22Rv1 (cell line): Measurements from ENCODE around the gene TMEM163.
A peak's percentile ranks its signal among the peaks of the same experiment; 100 is the strongest.

Source experiments
- H3K27ac ChIP-seq: fragments of 450-650 bp; 2 replicates; pipeline ENCODE4 v1.5.1; 2017
- CTCF ChIP-seq: fragments of 450-650 bp; IDR thresholded peaks from 2 replicates; pipeline ENCODE4 v1.5.1; 2017; ENCODE audit warnings: mild to moderate bottlenecking
- ZFX ChIP-seq: fragments of 450-650 bp; IDR thresholded peaks from 2 replicates; pipeline ENCODE4 v1.6.1; 2017; ENCODE audit warnings: antibody characterized with exemption, borderline replicate concordance

TMEM163 gene

DNA sequence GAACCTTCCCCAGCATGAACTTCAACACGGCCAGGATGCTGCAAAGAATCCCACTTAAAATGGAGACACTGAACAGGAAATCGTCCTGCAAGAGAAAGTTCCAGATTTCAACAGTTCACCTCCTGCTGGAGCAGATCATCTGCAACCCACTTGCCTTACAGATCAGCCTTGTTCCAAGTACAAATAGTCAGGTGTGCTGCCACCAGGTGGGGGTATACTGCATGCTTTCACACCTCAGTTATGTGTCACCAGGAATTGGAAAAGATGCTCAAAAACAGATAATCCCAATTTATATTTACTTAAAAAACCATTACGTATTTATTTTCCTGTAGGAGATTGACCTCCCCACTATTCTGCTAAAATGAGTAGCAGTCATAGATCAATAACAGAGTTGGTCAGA is 252.7 kb downstream of the TMEM163 start:
- TF ChIP-seq ZFX (no peak), CTCF (peak; percentile 21; the same call in 1 of the 2 replicates)
- H3K27ac ChIP-seq = no peak overlapping the region

DNA sequence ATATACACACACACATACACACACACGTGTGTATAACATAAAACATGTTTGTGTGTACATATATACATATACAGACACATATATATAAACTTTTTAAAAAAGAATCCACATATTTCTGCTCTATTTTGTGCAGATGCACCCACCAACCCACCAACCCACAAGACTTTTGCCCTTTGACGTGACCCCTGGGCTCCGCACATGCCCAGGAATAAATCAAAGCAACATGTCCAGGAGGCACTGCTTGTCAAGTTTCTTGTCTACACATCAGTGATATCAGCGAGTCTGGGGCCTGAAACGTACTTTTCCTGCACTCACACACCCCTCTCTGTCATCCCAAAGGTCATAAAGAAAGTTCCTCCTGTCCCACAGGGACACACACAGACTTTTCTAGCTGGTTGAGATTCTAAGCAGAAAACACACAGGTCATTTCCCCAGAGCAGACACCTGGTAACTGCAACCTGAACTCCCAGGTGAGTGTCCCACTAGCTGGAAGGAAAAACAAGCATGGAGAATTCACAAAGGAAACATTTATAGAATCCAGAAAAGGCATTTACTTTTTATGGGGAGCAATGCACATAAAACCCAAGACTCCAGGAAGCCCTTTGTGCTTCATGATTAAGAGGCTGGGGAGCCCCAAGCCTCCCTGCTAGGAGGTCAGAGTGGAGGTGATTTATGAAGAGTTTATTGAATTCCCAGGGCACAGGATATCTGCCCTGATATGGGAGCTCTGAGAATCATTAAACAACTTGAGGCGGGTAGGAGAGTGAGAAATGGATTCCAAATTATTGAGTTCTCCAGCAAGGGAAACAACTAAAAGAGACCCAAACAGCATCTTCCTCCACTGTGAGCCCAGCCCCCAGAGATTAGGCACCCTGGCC is 253.3 kb downstream of the TMEM163 start:
- TF ChIP-seq ZFX = no peak
- no peak for TF ChIP-seq CTCF
- H3K27ac ChIP-seq = no peak overlapping the region

DNA sequence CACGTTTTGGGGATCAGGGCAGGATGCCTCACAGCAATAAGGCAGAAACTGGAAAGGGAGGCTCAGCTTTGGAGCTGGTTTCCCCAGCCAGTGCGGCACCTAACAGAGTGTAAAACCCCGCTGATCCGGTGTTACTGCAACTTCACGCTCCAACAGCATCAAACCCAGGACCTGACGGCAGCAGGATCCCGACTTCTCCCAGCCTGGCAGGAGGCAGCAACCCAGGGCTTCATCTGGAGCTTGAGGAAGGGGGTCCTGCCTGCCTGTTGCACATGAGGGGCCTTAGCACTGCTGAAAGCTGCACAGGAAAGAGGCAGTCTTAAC is 255.1 kb downstream of the TMEM163 start:
- TF ChIP-seq CTCF (no peak), ZFX (no peak)
- no peak overlapping the region for H3K27ac ChIP-seq

DNA sequence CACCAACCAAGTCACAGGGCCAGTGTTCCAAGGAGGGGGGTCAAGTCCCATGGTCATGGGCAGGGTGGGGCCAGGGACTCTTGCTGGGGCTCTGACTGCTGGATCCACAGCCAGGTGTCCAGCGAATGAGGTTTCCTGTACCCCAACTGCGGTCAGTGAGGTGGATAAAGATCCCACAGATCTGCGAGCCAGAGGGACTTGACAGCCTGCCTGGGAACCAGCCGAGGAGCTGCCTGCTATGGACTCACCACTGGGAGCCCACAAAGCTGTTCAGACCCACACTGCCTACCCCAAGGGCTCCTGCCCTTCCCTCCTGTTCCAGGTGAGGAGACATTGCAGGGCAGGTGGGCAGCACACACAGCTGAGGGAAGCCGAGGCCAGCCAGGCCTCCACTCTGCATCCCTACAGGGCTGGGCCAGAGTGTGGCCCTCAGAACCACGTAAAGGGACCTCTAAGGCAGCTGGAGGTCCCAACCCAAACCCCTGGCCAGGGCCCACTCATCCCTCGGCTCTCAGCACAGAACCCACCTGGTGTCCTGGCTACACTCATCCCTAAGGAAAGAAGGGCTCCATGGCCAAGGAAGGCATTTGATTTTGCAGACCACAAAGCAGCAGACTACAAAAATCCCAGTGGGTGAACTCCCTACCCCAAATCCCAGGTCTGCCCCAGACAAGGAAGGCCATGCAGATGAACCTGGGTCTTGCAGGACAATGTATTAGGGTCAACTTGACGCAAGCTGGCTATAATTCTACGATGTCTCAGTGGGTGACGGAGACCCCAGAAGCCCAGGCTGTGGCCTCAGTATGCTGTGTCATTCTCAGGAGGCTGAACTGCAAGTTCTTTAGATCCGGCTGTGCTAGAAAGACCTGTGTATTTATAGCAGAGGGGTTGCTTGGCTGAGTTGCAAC is 255.8 kb downstream of the TMEM163 start:
- no peak overlapping the region for H3K27ac ChIP-seq
- no peak for TF ChIP-seq CTCF
- no peak for TF ChIP-seq ZFX

GRCh38 chr2:134462275-134462674 is 256.5 kb downstream of the TMEM163 start:
- no peak overlapping the region for H3K27ac ChIP-seq
- TF ChIP-seq ZFX (no peak), CTCF (no peak)

GRCh38 chr2:134461511-134461910 is 257.3 kb downstream of the TMEM163 start:
- TF ChIP-seq CTCF = no peak
- no peak for TF ChIP-seq ZFX

GRCh38 chr2:134460583-134460998 is 258.2 kb downstream of the TMEM163 start:
- no peak overlapping the region for H3K27ac ChIP-seq
- TF ChIP-seq ZFX = no peak
- peak; percentile 44 for TF ChIP-seq CTCF

More at GRCh38 chr2:134461511-134461910, 257.3 kb downstream of the TMEM163 start:
- no peak overlapping the region for H3K27ac ChIP-seq
